ENCODE data around the gene CACNA1D.
A peak's percentile ranks its signal among the peaks of the same experiment; 100 is the strongest.

The CACNA1D gene

DNA sequence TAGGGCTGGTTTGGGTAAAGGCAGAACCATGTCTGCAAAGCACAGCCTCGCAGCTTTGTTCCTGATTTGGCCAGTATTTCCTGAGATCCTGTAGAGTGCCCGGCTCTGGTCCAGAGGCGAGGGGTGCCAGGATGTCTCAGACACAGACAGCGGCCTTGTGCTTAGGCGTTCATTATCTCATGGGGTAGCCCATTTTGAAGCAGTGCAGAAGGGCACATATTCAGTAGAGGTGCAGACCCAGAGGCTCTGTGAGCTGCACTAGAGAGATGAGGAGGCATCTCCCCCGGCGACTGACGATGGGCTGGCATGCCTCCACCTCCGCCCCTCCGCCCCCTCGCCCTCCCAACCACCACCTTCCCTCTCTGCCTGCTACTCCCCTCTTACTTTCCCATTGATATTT lies 181.5 kb downstream of the CACNA1D start:
- no peak overlapping the region for H3K4me3 ChIP-seq (ENCODE audit: control insufficient read depth, low read depth, low read length)
- no peak for DNase-seq (ENCODE audit: low read depth)
- TF ChIP-seq CTCF (conservative IDR thresholded peaks at IDR 0.05; ENCODE audit: control insufficient read depth, insufficient read depth, low read depth, low read length): no peak

DNA sequence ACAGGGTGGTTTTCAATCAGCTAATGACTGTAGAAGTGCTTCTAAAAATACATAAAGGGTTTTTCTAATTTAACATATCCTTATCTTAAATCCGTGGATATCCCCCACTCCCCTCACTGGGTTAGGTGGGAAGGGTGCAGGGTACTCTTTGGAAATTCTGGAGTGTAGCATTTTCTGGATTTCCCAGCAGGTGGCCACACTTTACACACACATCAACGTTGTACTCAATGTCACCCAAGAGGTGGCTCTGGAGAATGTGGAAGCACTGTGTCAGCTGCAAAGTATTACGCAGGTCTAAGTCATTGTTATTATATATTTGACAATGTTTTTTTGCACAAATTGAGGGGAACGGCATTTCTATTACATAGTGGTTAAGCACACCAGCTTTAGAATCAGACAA lies 183.0 kb downstream of the CACNA1D start:
- DNase-seq (ENCODE audit: low read depth): no peak
- no peak overlapping the region for H3K4me3 ChIP-seq (ENCODE audit: control insufficient read depth, low read depth, low read length)
- TF ChIP-seq CTCF (conservative IDR thresholded peaks at IDR 0.05; ENCODE audit: control insufficient read depth, insufficient read depth, low read depth, low read length): peak; percentile 12

- H3K4me3 ChIP-seq (ENCODE audit: control insufficient read depth, low read depth, low read length): no peak overlapping the region
- DNase-seq (ENCODE audit: low read depth): no peak
- TF ChIP-seq CTCF (conservative IDR thresholded peaks at IDR 0.05; ENCODE audit: control insufficient read depth, insufficient read depth, low read depth, low read length): no peak
Measured at GRCh38 chr3:53680028-53680427, 185.6 kb downstream of the CACNA1D start.

DNA sequence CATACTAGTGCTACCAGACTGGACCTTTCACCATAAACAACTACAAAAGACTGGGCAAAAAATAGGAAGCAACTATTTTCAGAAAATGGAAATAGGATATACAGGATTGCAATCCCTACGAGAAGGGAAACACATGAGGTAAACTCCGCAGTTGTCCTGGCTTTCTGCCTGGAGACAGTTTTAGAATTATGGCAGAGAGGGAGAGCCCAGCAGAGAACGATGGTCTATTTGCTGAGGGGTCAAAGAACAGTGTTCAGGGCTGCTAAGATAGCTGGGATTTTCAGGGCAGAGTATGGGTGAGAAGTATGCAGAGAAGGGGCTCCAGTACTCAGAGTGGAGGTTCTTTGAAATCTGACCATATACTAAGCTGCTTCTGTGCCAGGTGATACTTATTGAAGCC lies 188.4 kb downstream of the CACNA1D start:
- no peak for DNase-seq (ENCODE audit: low read depth)
- no peak for TF ChIP-seq CTCF (conservative IDR thresholded peaks at IDR 0.05; ENCODE audit: control insufficient read depth, insufficient read depth, low read depth, low read length)

DNA sequence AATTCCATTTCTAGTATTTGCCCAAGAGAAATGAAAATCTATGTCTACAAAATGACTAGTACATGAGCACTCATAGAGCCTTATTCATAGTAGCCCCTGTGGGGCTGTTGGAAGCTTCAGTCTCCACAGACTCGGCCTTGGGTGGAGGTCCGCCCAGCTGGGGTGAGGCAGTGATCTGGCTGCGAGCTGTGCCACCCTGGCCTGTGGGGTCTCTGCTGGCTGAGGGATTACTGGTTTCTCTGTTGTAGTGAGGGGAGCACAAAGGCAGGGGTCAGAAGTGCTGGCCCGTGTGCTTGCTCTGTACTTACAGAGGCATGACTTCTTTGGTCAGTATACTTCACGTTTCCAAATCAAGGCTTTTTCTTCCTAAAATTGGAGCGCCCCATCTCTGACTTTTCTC lies 193.7 kb downstream of the CACNA1D start:
- no peak for DNase-seq (ENCODE audit: low read depth)
- TF ChIP-seq CTCF (conservative IDR thresholded peaks at IDR 0.05; ENCODE audit: control insufficient read depth, insufficient read depth, low read depth, low read length): no peak

More for the DNA sequence above, 188.4 kb downstream of the CACNA1D start:
- no peak overlapping the region for H3K4me3 ChIP-seq (ENCODE audit: control insufficient read depth, low read depth, low read length)

DNA sequence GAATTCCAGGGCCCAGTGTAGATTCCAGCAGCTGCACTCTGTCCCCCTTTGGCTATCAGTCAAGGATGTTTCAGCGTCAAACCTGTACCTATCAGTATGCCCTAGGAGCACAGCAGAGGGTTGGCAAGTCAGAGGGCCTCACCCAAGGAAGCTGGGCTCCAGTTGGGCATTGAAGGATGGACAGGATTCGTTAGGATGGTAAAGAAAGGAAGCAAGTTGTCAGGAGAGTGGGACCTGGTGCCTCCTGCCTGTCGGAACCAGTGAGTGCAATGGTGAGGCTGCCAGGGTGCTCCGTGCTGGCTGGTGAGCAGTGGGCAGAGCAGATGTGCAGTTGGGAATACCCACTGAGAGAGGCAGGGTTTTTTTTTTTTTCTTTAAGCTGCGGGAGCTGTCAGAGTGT lies 194.6 kb downstream of the CACNA1D start:
- H3K4me3 ChIP-seq (ENCODE audit: control insufficient read depth, low read depth, low read length): no peak overlapping the region
- DNase-seq (ENCODE audit: low read depth): no peak
- TF ChIP-seq CTCF (conservative IDR thresholded peaks at IDR 0.05; ENCODE audit: control insufficient read depth, insufficient read depth, low read depth, low read length): no peak

More for the DNA sequence above, 193.7 kb downstream of the CACNA1D start:
- no peak overlapping the region for H3K4me3 ChIP-seq (ENCODE audit: control insufficient read depth, low read depth, low read length)

DNA sequence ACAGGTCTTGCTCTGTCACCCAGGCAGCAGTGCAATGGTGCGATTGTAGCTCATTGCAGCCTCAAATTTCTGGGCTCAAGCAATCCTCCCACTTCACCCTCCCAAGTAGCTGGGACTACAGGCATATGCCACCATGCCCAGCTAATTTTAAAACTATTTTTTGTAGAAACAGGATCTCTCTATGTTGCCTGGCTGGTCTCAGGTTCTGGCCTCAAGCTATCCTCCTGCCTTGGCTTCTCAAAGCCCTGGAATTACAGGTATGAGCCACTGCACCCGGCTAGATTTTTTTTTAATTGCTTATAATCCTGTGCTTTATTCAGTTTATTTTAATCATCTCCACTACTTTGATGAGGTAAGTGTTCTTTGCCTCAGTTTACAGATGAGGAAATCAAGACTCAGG lies 195.3 kb downstream of the CACNA1D start:
- no peak overlapping the region for H3K4me3 ChIP-seq (ENCODE audit: control insufficient read depth, low read depth, low read length)
- no peak for TF ChIP-seq CTCF (conservative IDR thresholded peaks at IDR 0.05; ENCODE audit: control insufficient read depth, insufficient read depth, low read depth, low read length)
- DNase-seq (ENCODE audit: low read depth): no peak
